Activated naive CD8-positive, alpha-beta T cell treated with anti-CD3 and anti-CD28 coated beads, Interleukin-2, amount 10 ng/mL, durations not matched to agents 7 days and 5 days (primary cell): ENCODE measurements around the gene E2F1. TPM values are rescaled to one million over a fixed set of nuclear protein-coding genes. Genes with fewer than 3 reads are reported as not detected.
"Not testable (repeated sequence)": the region's sequence is repeated elsewhere in the genome, so short reads cannot be mapped to it uniquely, and the experiment has no call there.

Experiments used
- ATAC-seq: fragments of 150-1000 bp; cut with Tn5 transposase; one replicate; pipeline ENCODE4 v1.10.0; 2021; ENCODE audit warnings: low read depth, moderate library complexity
- POLR2A ChIA-PET: fragments of 350-600 bp; sonication (Branson Sonifier 250); formaldehyde crosslinking; loops from one replicate; lab custom pipeline; 2021; ENCODE audit warnings: antibody characterized with exemption; lab: Charles Lee
- DNase-seq: peaks from one replicate; pipeline ENCODE4 v3.0.0; 2021
- H3K27ac Mint-ChIP-seq: one replicate; pipeline ENCODE4 v1.8.0; 2022; ENCODE audit warnings: mild to moderate bottlenecking, mixed read lengths
- H3K27me3 Mint-ChIP-seq: one replicate; pipeline ENCODE4 v1.8.0; 2022; ENCODE audit warnings: mild to moderate bottlenecking, moderate library complexity, mixed read lengths
- H3K36me3 Mint-ChIP-seq: one replicate; pipeline ENCODE4 v1.8.0; 2021; ENCODE audit warnings: mild to moderate bottlenecking, mixed read lengths
- H3K4me1 Mint-ChIP-seq: one replicate; pipeline ENCODE4 v1.8.0; 2021; ENCODE audit warnings: mixed read lengths
- H3K4me3 Mint-ChIP-seq: one replicate; pipeline ENCODE4 v1.8.0; 2022; ENCODE audit warnings: mild to moderate bottlenecking, moderate library complexity, mixed read lengths
- H3K9me3 Mint-ChIP-seq: one replicate; pipeline ENCODE4 v1.8.0; 2021; ENCODE audit warnings: mixed read lengths
- total RNA-seq, 2 experiments: library from RNA; stranded (reverse); gene quantifications; one replicate each; pipeline ENCODE4 v1.2.3, GENCODE V29; 2021

Gene E2F1
- total RNA-seq, 2 experiments from 2014 or later: 62.5 to 68.4 TPM

GRCh38 chr20:33654680-33655161, 31.5 kb downstream of the E2F1 start:
- DNase-seq (no peak), ATAC-seq (no peak)
- Mint-ChIP-seq H3K36me3 (peaks cover 2% of the 10 kb centered on the region), H3K4me3 (no peak overlapping the region), H3K27ac (no peak overlapping the region), H3K27me3 (no peaks in the 10 kb centered on the region), H3K9me3 (no peaks in the 10 kb centered on the region), H3K4me1 (peaks cover 1% of the 10 kb centered on the region)
- POLR2A ChIA-PET: no interaction called here

GRCh38 chr20:33653900-33654596, 32.1 kb downstream of the E2F1 start:
- Mint-ChIP-seq H3K27ac (no peak overlapping the region), H3K4me3 (no peak overlapping the region), H3K9me3 (no peaks in the 10 kb centered on the region), H3K27me3 (no peaks in the 10 kb centered on the region), H3K36me3 (peaks cover 1% of the 10 kb centered on the region), H3K4me1 (peaks cover 2% of the 10 kb centered on the region)
- DNase-seq (peak; percentile 25), ATAC-seq (no peak)
- POLR2A ChIA-PET: interaction anchor here (1.0 kb wide), 2 partner anchors 13 to 254 kb away, joined by 3 to 4 read pairs; partner anchors contain the start of gene ACTL10

- no peaks in the 10 kb centered on the region for H3K36me3 Mint-ChIP-seq
- no peak overlapping the region for H3K4me3 Mint-ChIP-seq
- H3K9me3 Mint-ChIP-seq: no peaks in the 10 kb centered on the region
- peak; percentile 61 for ATAC-seq
- peak; percentile 58 for DNase-seq
- H3K27me3 Mint-ChIP-seq: no peaks in the 10 kb centered on the region
- POLR2A ChIA-PET: interaction anchor here (1.0 kb wide), 2 partner anchors 13 to 253 kb away, joined by 3 to 4 read pairs; partner anchors contain the start of gene ACTL10
- H3K4me1 Mint-ChIP-seq: peaks cover 4% of the 10 kb centered on the region
- H3K27ac Mint-ChIP-seq: peak overlapping the region; percentile 58
These were observed 32.8 kb downstream of the E2F1 start for GRCh38 chr20:33653218-33653899.

GRCh38 chr20:33651562-33652048, 34.6 kb downstream of the E2F1 start:
- Mint-ChIP-seq H3K36me3 (peaks cover 1% of the 10 kb centered on the region), H3K27me3 (no peaks in the 10 kb centered on the region), H3K9me3 (no peaks in the 10 kb centered on the region), H3K4me3 (no peak overlapping the region), H3K27ac (no peak overlapping the region), H3K4me1 (peaks cover 8% of the 10 kb centered on the region)
- no peak for ATAC-seq
- POLR2A ChIA-PET: no interaction called here
- DNase-seq: no peak

GRCh38 chr20:33650753-33651561, 35.2 kb downstream of the E2F1 start:
- POLR2A ChIA-PET: interaction anchor here (0.6 kb wide), 1 partner anchor 69 kb away, joined by 3 read pairs; the partner anchor contains the start of gene PXMP4
- no peak for ATAC-seq

GRCh38 chr20:33650111-33650752, 36.0 kb downstream of the E2F1 start:
- Mint-ChIP-seq H3K4me1 (peaks cover 8% of the 10 kb centered on the region), H3K4me3 (no peak overlapping the region), H3K27ac (no peak overlapping the region), H3K36me3 (peaks cover 9% of the 10 kb centered on the region), H3K27me3 (no peaks in the 10 kb centered on the region), H3K9me3 (no peaks in the 10 kb centered on the region)
- POLR2A ChIA-PET: interaction anchor here (0.6 kb wide), 1 partner anchor 70 kb away, joined by 3 read pairs; the partner anchor contains the start of gene PXMP4
- ATAC-seq (no peak), DNase-seq (no peak)

More at GRCh38 chr20:33650753-33651561, 35.2 kb downstream of the E2F1 start:
- Mint-ChIP-seq H3K4me1 (peaks cover 8% of the 10 kb centered on the region), H3K27me3 (no peaks in the 10 kb centered on the region), H3K9me3 (no peaks in the 10 kb centered on the region), H3K36me3 (peaks cover 4% of the 10 kb centered on the region), H3K4me3 (no peak overlapping the region), H3K27ac (no peak overlapping the region)
- peak; percentile 28 for DNase-seq

GRCh38 chr20:33649201-33649681, 36.9 kb downstream of the E2F1 start:
- Mint-ChIP-seq H3K4me1 (peaks cover 8% of the 10 kb centered on the region), H3K4me3 (no peak overlapping the region), H3K9me3 (no peaks in the 10 kb centered on the region), H3K36me3 (peaks cover 9% of the 10 kb centered on the region), H3K27me3 (no peaks in the 10 kb centered on the region), H3K27ac (no peak overlapping the region)
- DNase-seq (no peak), ATAC-seq (no peak)
- POLR2A ChIA-PET: no interaction called here

GRCh38 chr20:33648396-33649004, 37.7 kb downstream of the E2F1 start:
- Mint-ChIP-seq H3K27ac (peak overlapping the region; percentile 42), H3K36me3 (peaks cover 9% of the 10 kb centered on the region), H3K9me3 (no peaks in the 10 kb centered on the region), H3K27me3 (no peaks in the 10 kb centered on the region), H3K4me3 (no peak overlapping the region), H3K4me1 (peaks cover 8% of the 10 kb centered on the region)
- POLR2A ChIA-PET: interaction anchor here (1.3 kb wide), 1 partner anchor 15 kb away, joined by 4 read pairs; no protein-coding TSS in a partner anchor
- DNase-seq: no peak
- ATAC-seq: no peak

- no peaks in the 10 kb centered on the region for H3K27me3 Mint-ChIP-seq
- peaks cover 8% of the 10 kb centered on the region for H3K4me1 Mint-ChIP-seq
- peak overlapping the region; percentile 42 for H3K27ac Mint-ChIP-seq
- DNase-seq (no peak), ATAC-seq (peak; percentile 47)
- POLR2A ChIA-PET: interaction anchor here (1.3 kb wide), 1 partner anchor 16 kb away, joined by 4 read pairs; no protein-coding TSS in a partner anchor
- no peak overlapping the region for H3K4me3 Mint-ChIP-seq
- H3K36me3 Mint-ChIP-seq: peaks cover 9% of the 10 kb centered on the region
- H3K9me3 Mint-ChIP-seq: no peaks in the 10 kb centered on the region
These were observed 38.4 kb downstream of the E2F1 start for GRCh38 chr20:33647603-33648395.

GRCh38 chr20:33646959-33647602, 39.1 kb downstream of the E2F1 start:
- not testable (repeated sequence) for H3K36me3 Mint-ChIP-seq, H3K27ac Mint-ChIP-seq, DNase-seq, H3K4me1 Mint-ChIP-seq, H3K9me3 Mint-ChIP-seq, H3K27me3 Mint-ChIP-seq, H3K4me3 Mint-ChIP-seq, ATAC-seq
- POLR2A ChIA-PET: interaction anchor here (1.3 kb wide), 1 partner anchor 16 kb away, joined by 4 read pairs; no protein-coding TSS in a partner anchor

- no peak overlapping the region for H3K27ac Mint-ChIP-seq
- peaks cover 9% of the 10 kb centered on the region for H3K36me3 Mint-ChIP-seq
- POLR2A ChIA-PET: interaction anchor here (0.6 kb wide), 1 partner anchor 74 kb away, joined by 3 read pairs; the partner anchor contains the start of gene PXMP4
These were observed 40.0 kb downstream of the E2F1 start for GRCh38 chr20:33646191-33646590.

More at GRCh38 chr20:33646191-33646590, 40.0 kb downstream of the E2F1 start:
- no peaks in the 10 kb centered on the region for H3K27me3 Mint-ChIP-seq
- no peaks in the 10 kb centered on the region for H3K9me3 Mint-ChIP-seq
- DNase-seq: no peak
- no peak overlapping the region for H3K4me3 Mint-ChIP-seq
- no peak for ATAC-seq
- peaks cover 8% of the 10 kb centered on the region for H3K4me1 Mint-ChIP-seq
